ENCODE measurements around the gene ERN2. TPM values are rescaled to one million over a fixed set of nuclear protein-coding genes. Genes with fewer than 3 reads are reported as not detected.

ERN2 gene
- total and polyA plus RNA-seq, 9 of the 15 experiments (the other 6 are each of a cell fraction or from before 2014, with no cell fraction given): 0.07 to 1.5 (median 0.51) TPM; not detected in 3

DNA sequence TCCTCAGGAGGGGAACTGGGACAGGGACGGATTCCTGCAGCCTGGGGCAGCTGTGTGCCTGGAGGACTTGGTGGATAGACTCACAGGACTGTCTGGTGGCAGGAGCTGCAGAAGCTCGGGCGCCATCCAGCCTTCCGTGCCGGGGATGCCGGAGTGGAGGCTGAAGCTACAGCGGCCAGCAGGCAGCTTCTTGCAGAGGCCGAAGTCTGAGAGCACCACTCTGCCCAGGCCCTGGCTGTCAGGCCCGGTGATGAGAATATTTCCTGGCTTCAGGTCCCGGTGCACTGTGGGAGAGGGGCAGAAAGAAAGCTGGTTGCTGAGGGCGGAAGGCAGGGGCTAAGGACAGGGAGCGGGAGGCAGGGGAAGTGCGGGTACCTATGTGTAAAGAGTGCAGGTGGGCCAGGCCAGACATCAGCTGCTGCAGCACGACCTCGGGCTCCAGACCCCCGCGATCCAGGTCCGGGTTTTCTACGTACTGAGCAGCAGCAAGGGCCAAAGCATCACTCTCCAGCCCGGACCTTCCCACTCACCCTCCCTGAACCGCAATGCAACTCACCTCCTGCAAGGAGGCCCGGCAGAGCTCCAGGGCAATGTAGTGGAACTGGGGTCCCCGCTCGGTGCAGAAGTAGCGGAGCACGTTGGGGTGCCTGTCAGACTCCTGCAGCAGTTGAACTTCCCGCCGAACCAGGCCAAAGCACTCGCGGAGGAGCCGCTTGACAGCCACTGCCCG, 18.2 kb downstream of the ERN2 start (continued):
- 0 out of 2 replicates have a peak, but pooled peaks have one; percentile 35 for TF ChIP-seq TOE1 (IDR thresholded peaks at IDR 0.05; ENCODE audit: borderline replicate concordance)
- no peak for TF ChIP-seq TOE1 (CRISPR knock-in tag; IDR thresholded peaks at IDR 0.05; ENCODE audit: borderline replicate concordance, low read depth)
- no peak for TF ChIP-seq TCF7 (IDR thresholded peaks at IDR 0.05; ENCODE audit: borderline replicate concordance)
- TF ChIP-seq NEUROD1 (IDR thresholded peaks at IDR 0.05; ENCODE audit: borderline replicate concordance, low read depth, low read length, partially characterized antibody): peak; percentile 94
- no peak for TF ChIP-seq MYC (IDR thresholded peaks at IDR 0.05; ENCODE audit: low read depth, low read length)
- no peak for TF ChIP-seq MYC (CRISPR knock-in tag; IDR thresholded peaks at IDR 0.05; ENCODE audit: borderline replicate concordance, low read depth)
- peak in 1 of 3 experiments; percentile 40 for TF ChIP-seq YY1 (IDR thresholded peaks at IDR 0.05; ENCODE audit: borderline replicate concordance in 1 of 3, control insufficient read depth in 1 of 3, extremely low read depth in 1 of 3, insufficient read depth in 3 of 3, insufficient read length in 1 of 3, insufficient replicate concordance in 2 of 3, low read depth in 1 of 3, low read length in 2 of 3)
- TF ChIP-seq RCOR1 (IDR thresholded peaks at IDR 0.05; ENCODE audit: borderline replicate concordance in 1 of 2, low read depth in 2 of 2, low read length in 2 of 2): peak in 1 of 2 experiments; percentile 27; a peak in 1 of 4 replicates
- no peak for TF ChIP-seq IRF9 (tag; IDR thresholded peaks at IDR 0.05)
- no peak for TF ChIP-seq BHLHE40 (IDR thresholded peaks at IDR 0.05; ENCODE audit: low read length)
- TF ChIP-seq CREB1 (IDR thresholded peaks at IDR 0.05): peak; percentile 18; the same call in 1 of the 2 replicates
- TF ChIP-seq CREB1 (CRISPR knock-in tag; IDR thresholded peaks at IDR 0.05): no peak
- no peak for TF ChIP-seq ZNF232 (CRISPR knock-in tag; IDR thresholded peaks at IDR 0.05)
- TF ChIP-seq REST (IDR thresholded peaks at IDR 0.05; ENCODE audit: borderline replicate concordance): no peak
- no peak for TF ChIP-seq REST (CRISPR knock-in tag; IDR thresholded peaks at IDR 0.05; ENCODE audit: low read depth)
- peak; percentile 28; the same call in 1 of the 2 replicates for TF ChIP-seq CTBP1 (IDR thresholded peaks at IDR 0.05; ENCODE audit: borderline replicate concordance)
- peak; percentile 19 for TF ChIP-seq DACH1 (IDR thresholded peaks at IDR 0.05; ENCODE audit: partially characterized antibody)
